HL-60 (cell line): ENCODE data around the gene FNDC3B.
A peak's percentile ranks its signal among the peaks of the same experiment; 100 is the strongest.

Experiments
- DNase-seq, 2 experiments: peaks; one replicate each; pipeline ENCODE4 v3.0.0-alpha.2; 2010 to 2020; ENCODE audit warnings: low read depth in 1 of 2, low spot score in 1 of 2
- H3K27ac ChIP-seq: fragments of 250-450 bp; sonication (Bioruptor Pico); replicated peaks from 2 replicates; pipeline ENCODE4 v1.5.1; 2020; ENCODE audit warnings: mild to moderate bottlenecking, moderate library complexity
- H3K27me3 ChIP-seq: fragments of 250-450 bp; sonication (Bioruptor Pico); 2 replicates; pipeline ENCODE4 v1.5.1; 2021; ENCODE audit warnings: mild to moderate bottlenecking, moderate library complexity; ENCODE audit not compliant: insufficient read depth, poor library complexity, severe bottlenecking
- H3K4me3 ChIP-seq: replicated peaks from 2 replicates; pipeline ENCODE4 v1.5.1; 2011; ENCODE audit warnings: mild to moderate bottlenecking, control low read depth, low read length; ENCODE audit not compliant: insufficient read depth
- CTCF ChIP-seq: IDR thresholded peaks from one replicate; pipeline ENCODE4 v1.5.1; 2011; ENCODE audit warnings: low read length, control low read depth, inconsistent platforms; ENCODE audit not compliant: insufficient read depth
- GABPA ChIP-seq: IDR thresholded peaks from 2 replicates; pipeline ENCODE4 v1.6.1; 2012; ENCODE audit warnings: low read depth
- POLR2AphosphoS5 ChIP-seq: IDR thresholded peaks from 2 replicates; pipeline ENCODE4 v1.6.1; 2012; ENCODE audit warnings: low read depth
- REST ChIP-seq: IDR thresholded peaks from 2 replicates; pipeline ENCODE4 v1.6.1; 2012; ENCODE audit warnings: low read depth; ENCODE audit not compliant: insufficient replicate concordance
- SPI1 ChIP-seq: IDR thresholded peaks from 2 replicates; pipeline ENCODE4 v1.6.1; 2012; ENCODE audit warnings: low read depth, mild to moderate bottlenecking, borderline replicate concordance

Gene FNDC3B

GRCh38 chr3:172124271-172124670, 84.9 kb downstream of the FNDC3B start:
- Histone ChIP-seq H3K27me3 (no peaks in the 10 kb centered on the region), H3K4me3 (no peak overlapping the region), H3K27ac (peak overlapping the region; percentile 6; the same call in 1 of the 2 replicates)
- TF ChIP-seq SPI1 (no peak), GABPA (no peak), POLR2AphosphoS5 (no peak), REST (no peak), CTCF (no peak)
- no peak for DNase-seq

GRCh38 chr3:172125053-172125452, 85.7 kb downstream of the FNDC3B start:
- DNase-seq: no peak

GRCh38 chr3:172125963-172126457, 86.6 kb downstream of the FNDC3B start:
- H3K4me3 ChIP-seq: no peak overlapping the region
- DNase-seq: no peak
- TF ChIP-seq POLR2AphosphoS5: 0 out of 2 replicates have a peak, but pooled peaks have one; percentile 33
- TF ChIP-seq SPI1: no peak
- H3K27ac ChIP-seq: peak overlapping the region; percentile 98
- no peaks in the 10 kb centered on the region for H3K27me3 ChIP-seq

More at GRCh38 chr3:172125053-172125452, 85.7 kb downstream of the FNDC3B start:
- Histone ChIP-seq H3K27ac (peak overlapping the region; percentile 7; the same call in 1 of the 2 replicates), H3K4me3 (no peak overlapping the region), H3K27me3 (no peaks in the 10 kb centered on the region)
- TF ChIP-seq GABPA (no peak), CTCF (no peak), SPI1 (no peak)

- Histone ChIP-seq H3K27ac (peak overlapping the region; percentile 98), H3K4me3 (no peak overlapping the region), H3K27me3 (no peaks in the 10 kb centered on the region)
- TF ChIP-seq GABPA: no peak
- TF ChIP-seq SPI1: no peak
- TF ChIP-seq POLR2AphosphoS5: no peak
- no peak for TF ChIP-seq CTCF
- no peak for TF ChIP-seq REST
- no peak for DNase-seq
Measured at GRCh38 chr3:172126741-172127140, 87.4 kb downstream of the FNDC3B start.
